Measurements from ENCODE around the gene SPC24. TPM values are rescaled to one million over a fixed set of nuclear protein-coding genes. Genes with fewer than 3 reads are reported as not detected.

Gene SPC24
- polyA plus RNA-seq, 1 of the 3 experiments (the other 2 are of a cell fraction) = 18.9 TPM

DNA sequence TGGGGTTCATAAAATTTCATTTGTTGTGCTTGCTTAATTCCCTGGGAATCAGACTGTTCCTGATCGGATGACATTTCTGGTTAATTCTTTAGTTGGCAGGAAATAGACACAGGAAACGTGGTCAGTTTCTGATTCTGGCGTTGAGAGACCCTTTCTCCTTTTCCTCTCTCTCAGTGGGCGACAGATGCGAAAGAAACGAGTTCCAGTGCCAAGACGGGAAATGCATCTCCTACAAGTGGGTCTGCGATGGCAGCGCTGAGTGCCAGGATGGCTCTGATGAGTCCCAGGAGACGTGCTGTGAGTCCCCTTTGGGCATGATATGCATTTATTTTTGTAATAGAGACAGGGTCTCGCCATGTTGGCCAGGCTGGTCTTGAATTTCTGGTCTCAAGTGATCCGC lies 55.5 kb downstream of the SPC24 start:
- Histone ChIP-seq H3K36me3 (replicated peaks in 1 of 2; ENCODE audit: control insufficient read depth in 1 of 2, insufficient read depth in 2 of 2, low read length in 1 of 2) (peaks cover 10 to 32% of the 10 kb centered on the region in 2 experiments), H3K4me3 (ENCODE audit: low read depth in 2 of 2, low read length in 1 of 2) (no peak overlapping the region), H3K79me2 (ENCODE audit: insufficient read depth) (peaks cover 56% of the 10 kb centered on the region), H2AFZ (ENCODE audit: low read depth) (no peak overlapping the region), H3K9me2 (no peaks in the 10 kb centered on the region), H4K20me1 (ENCODE audit: insufficient read depth) (no peaks in the 10 kb centered on the region; the same call in 1 of the 2 replicates), H3K27ac (ENCODE audit: low read depth in 2 of 2, low read length in 1 of 2) (no peak overlapping the region), H3K9me3 (no peaks in the 10 kb centered on the region; the same call in 1 of the 2 replicates), H3K9ac (no peak overlapping the region), H3K4me2 (no peak overlapping the region), H3F3A (replicated peaks; ENCODE audit: insufficient read depth) (peaks cover 20% of the 10 kb centered on the region), H3K27me3 (ENCODE audit: insufficient read depth) (no peaks in the 10 kb centered on the region), H3K4me1 (ENCODE audit: control insufficient read depth in 1 of 2, insufficient read depth in 2 of 2, low read depth in 1 of 2, low read length in 1 of 2) (peaks cover 0 to 18% of the 10 kb centered on the region in 2 experiments; a peak in 2 of 4 replicates)
- CTCF ChIA-PET = interaction anchor here (2.0 kb wide), 1 partner anchor 26 kb away, joined by 10 read pairs; no protein-coding TSS in a partner anchor
- WGBS (ENCODE audit: low lambda C conversion rate) = 92% methylated on average over 12 of the region's 12 CpGs
- POLR2A ChIA-PET = no interaction called here
- DNase-seq = no peak
- TF ChIP-seq RAD21 (IDR thresholded peaks at IDR 0.05; ENCODE audit: low read length) (no peak), RXRA (IDR thresholded peaks at IDR 0.05; ENCODE audit: borderline replicate concordance, low read depth) (no peak), RCOR1 (IDR thresholded peaks at IDR 0.05; ENCODE audit: low read length) (no peak), ELF1 (IDR thresholded peaks at IDR 0.05) (no peak), YY1 (IDR thresholded peaks at IDR 0.05; ENCODE audit: low read depth) (no peak), GABPA (IDR thresholded peaks at IDR 0.05; ENCODE audit: low read depth) (no peak), FOSL2 (IDR thresholded peaks at IDR 0.05; ENCODE audit: borderline replicate concordance, low read depth) (no peak)
- TF ChIP-seq, protein P1, sequence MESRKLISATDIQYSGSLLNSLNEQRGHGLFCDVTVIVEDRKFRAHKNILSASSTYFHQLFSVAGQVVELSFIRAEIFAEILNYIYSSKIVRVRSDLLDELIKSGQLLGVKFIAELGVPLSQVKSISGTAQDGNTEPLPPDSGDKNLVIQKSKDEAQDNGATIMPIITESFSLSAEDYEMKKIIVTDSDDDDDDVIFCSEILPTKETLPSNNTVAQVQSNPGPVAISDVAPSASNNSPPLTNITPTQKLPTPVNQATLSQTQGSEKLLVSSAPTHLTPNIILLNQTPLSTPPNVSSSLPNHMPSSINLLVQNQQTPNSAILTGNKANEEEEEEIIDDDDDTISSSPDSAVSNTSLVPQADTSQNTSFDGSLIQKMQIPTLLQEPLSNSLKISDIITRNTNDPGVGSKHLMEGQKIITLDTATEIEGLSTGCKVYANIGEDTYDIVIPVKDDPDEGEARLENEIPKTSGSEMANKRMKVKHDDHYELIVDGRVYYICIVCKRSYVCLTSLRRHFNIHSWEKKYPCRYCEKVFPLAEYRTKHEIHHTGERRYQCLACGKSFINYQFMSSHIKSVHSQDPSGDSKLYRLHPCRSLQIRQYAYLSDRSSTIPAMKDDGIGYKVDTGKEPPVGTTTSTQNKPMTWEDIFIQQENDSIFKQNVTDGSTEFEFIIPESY (IDR thresholded peaks at IDR 0.05; ENCODE audit: borderline replicate concordance, low read depth) = no peak
- TF ChIP-seq, protein P2, sequence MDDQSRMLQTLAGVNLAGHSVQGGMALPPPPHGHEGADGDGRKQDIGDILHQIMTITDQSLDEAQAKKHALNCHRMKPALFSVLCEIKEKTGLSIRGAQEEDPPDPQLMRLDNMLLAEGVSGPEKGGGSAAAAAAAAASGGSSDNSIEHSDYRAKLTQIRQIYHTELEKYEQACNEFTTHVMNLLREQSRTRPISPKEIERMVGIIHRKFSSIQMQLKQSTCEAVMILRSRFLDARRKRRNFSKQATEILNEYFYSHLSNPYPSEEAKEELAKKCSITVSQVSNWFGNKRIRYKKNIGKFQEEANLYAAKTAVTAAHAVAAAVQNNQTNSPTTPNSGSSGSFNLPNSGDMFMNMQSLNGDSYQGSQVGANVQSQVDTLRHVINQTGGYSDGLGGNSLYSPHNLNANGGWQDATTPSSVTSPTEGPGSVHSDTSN (IDR thresholded peaks at IDR 0.05) = no peak
- TF ChIP-seq, protein P3, sequence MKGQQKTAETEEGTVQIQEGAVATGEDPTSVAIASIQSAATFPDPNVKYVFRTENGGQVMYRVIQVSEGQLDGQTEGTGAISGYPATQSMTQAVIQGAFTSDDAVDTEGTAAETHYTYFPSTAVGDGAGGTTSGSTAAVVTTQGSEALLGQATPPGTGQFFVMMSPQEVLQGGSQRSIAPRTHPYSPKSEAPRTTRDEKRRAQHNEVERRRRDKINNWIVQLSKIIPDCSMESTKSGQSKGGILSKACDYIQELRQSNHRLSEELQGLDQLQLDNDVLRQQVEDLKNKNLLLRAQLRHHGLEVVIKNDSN (IDR thresholded peaks at IDR 0.05; ENCODE audit: borderline replicate concordance, low read depth) = no peak

DNA sequence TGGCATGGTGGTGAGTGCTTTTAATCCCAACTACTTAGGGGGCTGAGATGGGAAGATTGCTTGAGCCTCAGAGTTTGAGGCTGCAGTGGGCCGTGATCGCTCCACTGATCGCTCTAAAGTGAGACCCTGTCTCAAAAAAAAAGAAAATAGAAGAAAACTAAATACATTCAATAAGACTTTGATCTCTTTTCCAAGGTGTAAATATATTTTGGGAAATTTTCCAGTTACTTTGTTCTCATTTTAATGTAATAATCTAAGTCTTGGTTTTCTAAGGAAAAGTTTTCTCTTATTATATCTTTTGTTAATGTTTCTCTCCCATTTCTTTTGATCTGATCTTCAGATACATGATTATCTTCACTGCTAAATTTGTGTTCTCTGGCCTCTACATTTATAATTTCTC lies 56.7 kb downstream of the SPC24 start:
- Histone ChIP-seq H3K9me3 (no peaks in the 10 kb centered on the region; the same call in 1 of the 2 replicates), H3K4me2 (no peak overlapping the region), H4K20me1 (ENCODE audit: insufficient read depth) (no peaks in the 10 kb centered on the region; the same call in 1 of the 2 replicates), H3K27ac (ENCODE audit: low read depth in 2 of 2, low read length in 1 of 2) (no peak overlapping the region), H3F3A (replicated peaks; ENCODE audit: insufficient read depth) (peaks cover 28% of the 10 kb centered on the region), H2AFZ (ENCODE audit: low read depth) (no peak overlapping the region), H3K4me3 (ENCODE audit: low read depth in 2 of 2, low read length in 1 of 2) (no peak overlapping the region), H3K79me2 (ENCODE audit: insufficient read depth) (peaks cover 67% of the 10 kb centered on the region), H3K4me1 (ENCODE audit: control insufficient read depth in 1 of 2, insufficient read depth in 2 of 2, low read depth in 1 of 2, low read length in 1 of 2) (peaks cover 0 to 28% of the 10 kb centered on the region in 2 experiments; a peak in 1 of 4 replicates), H3K27me3 (ENCODE audit: insufficient read depth) (no peaks in the 10 kb centered on the region), H3K36me3 (replicated peaks in 1 of 2; ENCODE audit: control insufficient read depth in 1 of 2, insufficient read depth in 2 of 2, low read length in 1 of 2) (peaks cover 6 to 23% of the 10 kb centered on the region in 2 experiments), H3K9ac (no peak overlapping the region), H3K9me2 (no peaks in the 10 kb centered on the region)
- ChIA-PET CTCF (no interaction called here), POLR2A (no interaction called here)
- 99% methylated on average over 3 of the region's 3 CpGs for WGBS (ENCODE audit: low lambda C conversion rate)
- no peak for DNase-seq
- TF ChIP-seq SIN3A (IDR thresholded peaks at IDR 0.05; ENCODE audit: borderline replicate concordance, low read depth, low read length) (no peak), NRF1 (IDR thresholded peaks at IDR 0.05; ENCODE audit: low read depth, low read length) (no peak), ELF1 (IDR thresholded peaks at IDR 0.05) (no peak), EZH2phosphoT487 (IDR thresholded peaks at IDR 0.05; ENCODE audit: borderline replicate concordance, low read depth) (no peak), CHD2 (IDR thresholded peaks at IDR 0.05; ENCODE audit: low read length, partially characterized antibody) (no peak), RFX5 (IDR thresholded peaks at IDR 0.05; ENCODE audit: low read length) (no peak), RCOR1 (IDR thresholded peaks at IDR 0.05; ENCODE audit: low read length) (no peak), JUND (IDR thresholded peaks at IDR 0.05) (no peak), GATA2 (CRISPR knock-in tag; IDR thresholded peaks at IDR 0.05) (no peak), SMC3 (IDR thresholded peaks at IDR 0.05; ENCODE audit: low read depth, low read length) (no peak)
- TF ChIP-seq, protein P4, sequence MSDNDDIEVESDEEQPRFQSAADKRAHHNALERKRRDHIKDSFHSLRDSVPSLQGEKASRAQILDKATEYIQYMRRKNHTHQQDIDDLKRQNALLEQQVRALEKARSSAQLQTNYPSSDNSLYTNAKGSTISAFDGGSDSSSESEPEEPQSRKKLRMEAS (IDR thresholded peaks at IDR 0.05; ENCODE audit: low read depth) = no peak
- TF ChIP-seq, protein P5, sequence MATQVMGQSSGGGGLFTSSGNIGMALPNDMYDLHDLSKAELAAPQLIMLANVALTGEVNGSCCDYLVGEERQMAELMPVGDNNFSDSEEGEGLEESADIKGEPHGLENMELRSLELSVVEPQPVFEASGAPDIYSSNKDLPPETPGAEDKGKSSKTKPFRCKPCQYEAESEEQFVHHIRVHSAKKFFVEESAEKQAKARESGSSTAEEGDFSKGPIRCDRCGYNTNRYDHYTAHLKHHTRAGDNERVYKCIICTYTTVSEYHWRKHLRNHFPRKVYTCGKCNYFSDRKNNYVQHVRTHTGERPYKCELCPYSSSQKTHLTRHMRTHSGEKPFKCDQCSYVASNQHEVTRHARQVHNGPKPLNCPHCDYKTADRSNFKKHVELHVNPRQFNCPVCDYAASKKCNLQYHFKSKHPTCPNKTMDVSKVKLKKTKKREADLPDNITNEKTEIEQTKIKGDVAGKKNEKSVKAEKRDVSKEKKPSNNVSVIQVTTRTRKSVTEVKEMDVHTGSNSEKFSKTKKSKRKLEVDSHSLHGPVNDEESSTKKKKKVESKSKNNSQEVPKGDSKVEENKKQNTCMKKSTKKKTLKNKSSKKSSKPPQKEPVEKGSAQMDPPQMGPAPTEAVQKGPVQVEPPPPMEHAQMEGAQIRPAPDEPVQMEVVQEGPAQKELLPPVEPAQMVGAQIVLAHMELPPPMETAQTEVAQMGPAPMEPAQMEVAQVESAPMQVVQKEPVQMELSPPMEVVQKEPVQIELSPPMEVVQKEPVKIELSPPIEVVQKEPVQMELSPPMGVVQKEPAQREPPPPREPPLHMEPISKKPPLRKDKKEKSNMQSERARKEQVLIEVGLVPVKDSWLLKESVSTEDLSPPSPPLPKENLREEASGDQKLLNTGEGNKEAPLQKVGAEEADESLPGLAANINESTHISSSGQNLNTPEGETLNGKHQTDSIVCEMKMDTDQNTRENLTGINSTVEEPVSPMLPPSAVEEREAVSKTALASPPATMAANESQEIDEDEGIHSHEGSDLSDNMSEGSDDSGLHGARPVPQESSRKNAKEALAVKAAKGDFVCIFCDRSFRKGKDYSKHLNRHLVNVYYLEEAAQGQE (IDR thresholded peaks at IDR 0.05; ENCODE audit: low read depth, low read length) = no peak
- TF ChIP-seq, protein P2 (IDR thresholded peaks at IDR 0.05) = no peak
